ENCODE measurements around the gene TYW1. TPM values are rescaled to one million over a fixed set of nuclear protein-coding genes. Genes with fewer than 3 reads are reported as not detected.
"Not testable (repeated sequence)": the region's sequence is repeated elsewhere in the genome, so short reads cannot be mapped to it uniquely, and the experiment has no call there.

TYW1 gene
- total RNA-seq, 1 experiment from 2014 or later, result 13.2 TPM

DNA sequence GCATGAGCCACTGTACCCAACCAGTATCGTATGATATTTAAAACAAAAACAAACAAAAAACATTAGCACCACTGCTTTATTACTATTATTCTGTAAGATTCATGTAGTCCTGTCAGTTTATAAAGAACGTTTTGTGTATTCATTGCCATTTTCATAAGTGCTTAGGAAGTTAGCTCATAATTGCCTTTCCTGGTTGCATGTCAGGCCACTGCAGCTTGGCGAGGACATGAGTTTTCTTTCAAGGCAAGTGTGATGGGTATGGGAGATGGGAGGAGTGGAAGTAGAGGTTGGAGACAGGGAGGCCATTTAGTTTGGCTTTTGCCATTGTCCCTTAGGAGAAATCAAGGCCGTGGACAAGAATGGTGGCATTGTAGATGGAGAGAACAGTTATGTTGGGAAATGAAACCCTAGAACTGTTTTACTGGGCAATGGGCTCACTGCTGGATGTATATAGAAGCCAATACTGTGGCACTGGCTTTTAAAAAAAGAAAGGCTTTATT, 48.9 kb downstream of the TYW1 start:
- no peak for DNase-seq (ENCODE audit: low read depth)

DNA sequence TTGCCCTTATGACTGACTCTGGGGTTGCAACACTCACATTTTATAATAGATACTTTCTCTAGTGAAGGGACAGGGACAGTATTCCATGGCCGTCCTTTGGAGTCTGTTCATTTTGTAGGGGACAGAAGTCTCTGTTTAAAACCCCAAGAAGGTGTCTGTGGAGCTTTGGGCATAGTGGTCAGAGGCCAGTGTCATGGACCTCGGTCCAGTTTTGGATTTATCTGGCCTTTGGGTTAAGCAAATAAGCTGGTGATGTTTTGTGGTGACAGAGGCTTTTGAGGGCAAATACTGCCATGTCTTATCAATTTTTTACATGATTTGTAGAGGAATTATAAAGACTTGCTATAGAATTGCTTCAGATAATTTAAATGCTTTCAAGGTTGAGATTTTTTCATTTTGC, 50.2 kb downstream of the TYW1 start:
- not testable (repeated sequence) for DNase-seq (ENCODE audit: low read depth)

DNA sequence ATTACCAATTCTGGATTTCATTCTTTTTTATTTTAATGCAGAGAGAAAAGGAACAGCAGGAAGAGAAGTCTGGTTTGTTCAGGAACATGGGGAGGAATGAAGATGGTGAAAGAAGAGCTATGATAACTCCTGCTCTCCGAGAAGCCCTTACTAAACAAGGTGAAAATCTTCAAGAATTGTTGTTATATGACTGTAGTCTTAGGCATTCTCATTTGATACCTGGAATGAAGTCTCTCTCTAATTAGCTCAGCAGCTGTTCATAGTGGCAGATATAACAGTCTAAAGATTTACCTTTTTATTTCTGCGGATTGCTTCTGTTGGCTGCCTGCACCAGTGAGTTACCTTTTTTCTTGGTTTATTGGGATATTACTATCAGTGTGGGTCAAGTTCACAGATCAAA, 53.3 kb downstream of the TYW1 start:
- not testable (repeated sequence) for DNase-seq (ENCODE audit: low read depth)

DNA sequence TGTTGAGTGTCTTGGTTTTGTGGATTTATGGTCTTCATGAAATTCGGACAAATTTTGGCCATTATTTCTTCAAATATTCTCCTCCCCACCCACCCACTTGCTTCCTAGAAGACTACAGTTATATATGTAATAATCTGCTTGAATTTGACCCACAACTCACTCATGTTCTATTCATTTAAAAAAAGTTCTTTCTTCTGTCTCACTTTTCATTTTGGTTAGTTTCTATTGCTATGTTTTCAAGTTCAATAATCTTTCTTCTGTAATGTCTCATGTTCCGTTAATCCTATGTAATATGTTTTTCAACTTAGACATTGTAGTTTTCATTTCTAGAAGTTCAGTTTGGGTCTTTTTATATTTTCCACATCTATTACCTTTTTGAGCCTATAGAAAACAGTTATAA, 55.5 kb downstream of the TYW1 start:
- not testable (repeated sequence) for DNase-seq (ENCODE audit: low read depth)

DNA sequence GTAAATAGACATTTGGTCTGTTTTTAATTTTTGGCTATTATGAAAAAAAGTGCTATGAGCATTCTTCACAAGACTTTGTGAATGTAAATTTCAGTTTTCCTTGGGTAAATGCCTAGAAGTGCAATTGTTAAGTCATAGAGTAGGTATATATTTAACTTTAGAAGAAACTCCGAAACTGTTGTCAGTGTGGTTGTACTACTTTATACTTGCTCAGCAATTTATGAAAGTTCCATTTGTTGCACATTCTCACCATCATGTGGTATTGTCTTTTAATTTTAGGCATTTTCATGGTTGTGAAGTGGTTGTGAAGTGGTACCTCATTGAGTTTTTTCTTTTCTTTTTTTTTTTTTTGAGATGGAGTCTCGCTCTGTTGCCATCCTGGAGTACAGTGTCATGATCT, 60.0 kb downstream of the TYW1 start:
- DNase-seq (ENCODE audit: low read depth), result no peak

DNA sequence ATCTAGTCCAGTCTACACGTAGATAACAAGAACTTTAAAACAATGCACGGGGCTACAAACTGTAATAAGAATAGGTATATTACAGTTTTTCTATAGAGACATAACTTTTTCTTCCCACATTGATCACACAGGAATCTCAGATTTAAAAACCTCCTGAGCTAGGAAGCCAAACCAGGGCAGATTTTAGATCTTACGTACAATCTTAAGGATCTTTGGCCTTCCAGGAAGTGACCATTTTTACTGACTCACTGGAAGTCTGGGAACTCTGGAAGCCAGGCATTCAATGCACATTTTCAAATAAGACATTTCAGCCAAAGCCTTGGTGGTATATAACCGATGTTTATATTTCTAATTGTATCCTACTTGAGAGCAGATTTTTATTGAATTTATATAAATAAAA, 64.7 kb downstream of the TYW1 start:
- not testable (repeated sequence) for DNase-seq (ENCODE audit: low read depth)

DNA sequence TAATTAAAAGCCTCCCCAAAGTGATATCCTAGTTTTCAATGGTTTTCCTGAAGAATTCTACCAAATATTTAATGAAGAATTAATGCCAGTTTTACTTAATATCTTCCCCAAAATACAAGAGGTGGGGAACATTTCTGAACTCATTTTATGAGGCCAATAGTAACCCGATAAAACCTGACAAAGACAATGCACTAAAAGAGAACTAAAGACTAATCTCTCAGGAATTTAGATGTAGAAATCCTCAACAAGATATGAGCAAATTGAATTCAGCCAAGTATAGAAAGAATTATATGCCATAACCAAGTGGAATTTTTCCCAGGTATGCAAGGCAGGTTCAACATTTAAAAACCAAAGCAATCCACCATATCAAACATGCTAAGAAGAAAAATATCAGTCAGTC, 66.2 kb downstream of the TYW1 start:
- not testable (repeated sequence) for DNase-seq (ENCODE audit: low read depth)

DNA sequence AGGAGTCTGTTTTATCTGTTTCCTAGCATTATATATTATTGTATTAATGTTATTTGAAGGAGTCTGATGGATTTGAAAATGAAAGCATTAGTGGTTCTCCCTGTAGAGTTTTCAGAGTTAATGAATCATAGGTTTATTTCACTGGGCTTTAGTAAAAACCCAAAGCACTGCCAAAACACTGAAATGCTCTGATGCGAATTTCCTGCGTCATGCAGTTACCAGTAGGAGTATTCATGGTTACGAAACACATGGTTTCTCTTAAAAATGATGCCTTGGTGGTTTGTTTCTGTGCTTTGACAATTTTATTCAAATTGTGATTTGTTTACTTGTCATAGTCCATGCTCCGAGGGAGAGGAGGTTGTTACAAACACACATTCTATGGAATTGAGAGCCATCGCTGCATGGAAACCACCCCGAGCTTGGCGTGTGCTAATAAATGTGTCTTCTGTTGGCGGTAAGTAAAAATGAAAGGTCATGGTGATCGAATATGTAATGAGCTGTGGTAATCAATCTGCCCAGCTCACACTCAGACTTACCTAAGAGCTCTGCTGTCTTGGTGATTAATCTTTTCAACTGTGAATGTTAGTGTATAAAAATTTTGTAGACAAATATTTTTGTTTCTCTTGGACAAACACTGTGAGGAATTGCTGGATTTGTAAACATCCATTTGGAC, 70.5 kb downstream of the TYW1 start:
- not testable (repeated sequence) for DNase-seq (ENCODE audit: low read depth)

DNA sequence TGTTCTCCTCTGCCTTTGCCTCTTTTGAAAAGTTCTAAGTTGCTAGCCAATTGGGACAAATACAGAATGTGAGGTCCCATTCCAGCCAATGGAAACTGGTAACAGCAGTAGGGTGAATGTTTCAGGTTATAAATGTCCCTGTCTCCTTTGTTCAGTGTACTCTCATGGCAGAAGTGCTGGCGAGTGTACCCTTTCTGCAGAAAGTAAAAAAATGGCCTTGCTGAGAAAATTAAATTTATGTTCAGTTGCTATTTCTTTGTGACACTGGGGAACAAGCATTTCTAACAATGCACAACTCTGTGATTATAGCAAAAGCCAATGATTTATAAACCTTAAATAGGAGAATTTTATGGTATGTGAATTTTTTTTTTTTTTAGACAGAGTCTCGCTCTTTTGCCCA, 79.5 kb downstream of the TYW1 start:
- DNase-seq (ENCODE audit: low read depth), result not testable (repeated sequence)

DNA sequence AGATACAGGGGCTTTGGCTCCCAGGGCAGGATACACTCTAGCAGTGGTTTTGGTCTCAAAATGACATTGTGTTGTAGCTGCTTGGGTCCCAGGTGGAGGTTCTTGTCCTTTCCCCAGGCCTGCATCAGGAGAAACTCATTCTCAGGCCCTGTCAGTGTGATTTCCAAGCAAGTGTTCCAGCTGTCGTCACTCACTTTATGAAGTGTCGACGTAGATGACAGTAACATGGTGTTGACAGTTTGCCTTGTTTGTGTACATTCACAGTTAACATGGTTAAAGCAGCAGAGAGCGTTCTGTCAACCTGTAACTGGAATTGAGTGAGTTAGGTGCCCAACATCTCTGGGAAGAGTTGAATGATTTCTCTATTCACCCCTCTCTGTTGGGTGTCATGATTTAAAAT, 86.2 kb downstream of the TYW1 start:
- DNase-seq (ENCODE audit: low read depth), result not testable (repeated sequence)

DNA sequence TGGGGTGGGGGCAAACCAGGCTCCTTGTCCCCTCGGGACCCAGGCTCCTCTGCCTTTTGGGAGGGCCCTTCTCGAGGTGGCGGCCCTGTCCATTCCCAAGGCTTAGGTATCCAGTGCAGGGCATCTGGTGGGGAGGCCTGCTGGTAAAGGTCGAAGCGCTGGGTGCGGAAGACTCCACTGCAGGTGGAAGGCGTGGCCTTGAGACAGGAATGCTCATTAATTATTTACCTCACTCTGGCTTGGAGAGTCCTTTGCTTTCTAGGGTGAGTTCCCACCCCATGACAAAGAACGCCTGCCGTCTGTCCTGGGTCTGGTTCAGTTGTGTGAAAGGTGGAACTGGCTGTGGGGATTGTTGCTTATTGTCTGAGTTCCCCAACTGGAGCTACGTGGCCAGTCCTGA, 92.6 kb downstream of the TYW1 start:
- DNase-seq (ENCODE audit: low read depth), result not testable (repeated sequence)

DNA sequence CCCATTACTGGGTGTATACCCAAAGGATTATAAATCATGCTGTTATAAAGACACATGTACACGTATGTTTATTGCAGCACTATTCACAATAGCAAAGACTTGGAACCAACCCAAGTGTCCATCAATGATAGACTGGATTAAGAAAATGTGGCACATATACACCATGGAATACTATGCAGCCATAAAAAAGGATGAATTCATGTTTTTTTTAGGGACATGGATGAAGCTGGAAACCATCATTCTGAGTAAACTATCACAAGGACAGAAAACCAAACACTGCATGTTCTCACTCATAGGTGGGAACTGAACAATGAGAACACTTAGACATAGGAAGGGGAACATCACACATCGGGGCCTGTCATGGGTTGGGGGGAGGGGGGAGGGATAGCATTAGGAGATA, 94.4 kb downstream of the TYW1 start:
- not testable (repeated sequence) for DNase-seq (ENCODE audit: low read depth)

DNA sequence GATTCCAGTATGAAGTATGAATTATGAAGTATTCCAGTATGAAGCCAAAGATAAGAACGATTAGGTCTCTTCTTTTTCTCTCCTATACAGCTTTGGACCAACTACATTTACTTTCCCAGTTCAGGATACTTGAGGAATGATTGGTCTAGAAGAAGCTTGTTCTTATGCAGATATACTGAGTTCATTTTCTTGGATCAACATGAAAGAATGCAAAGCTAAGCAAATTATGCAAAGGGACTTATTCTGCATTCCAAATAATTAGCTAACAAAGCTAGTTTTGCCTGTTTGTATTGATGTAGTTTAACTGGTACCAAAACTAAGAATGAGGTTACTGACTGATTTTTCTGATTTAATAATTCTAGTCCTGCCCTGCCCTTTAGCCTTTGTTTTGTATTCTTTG, 101.4 kb downstream of the TYW1 start:
- not testable (repeated sequence) for DNase-seq (ENCODE audit: low read depth)

DNA sequence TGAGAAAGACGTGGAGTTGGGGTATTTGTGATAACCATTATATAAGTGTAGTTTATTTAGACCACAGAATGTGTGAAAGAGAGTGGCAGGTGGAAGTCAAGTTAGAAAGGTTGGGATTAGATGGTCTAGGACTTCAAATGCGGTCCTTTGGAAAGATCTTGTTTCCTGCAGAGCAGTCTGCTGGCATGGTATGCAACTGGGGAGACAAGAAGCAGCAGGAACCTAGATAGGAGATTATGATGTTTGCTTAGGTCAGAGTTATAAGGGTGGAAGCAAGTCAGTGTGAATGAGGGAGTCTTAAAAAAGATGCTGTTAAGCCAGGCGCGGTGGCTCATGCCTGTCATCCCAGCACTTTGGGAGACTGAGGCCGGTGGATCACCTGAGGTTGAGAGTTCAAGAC, 102.8 kb downstream of the TYW1 start:
- not testable (repeated sequence) for DNase-seq (ENCODE audit: low read depth)

DNA sequence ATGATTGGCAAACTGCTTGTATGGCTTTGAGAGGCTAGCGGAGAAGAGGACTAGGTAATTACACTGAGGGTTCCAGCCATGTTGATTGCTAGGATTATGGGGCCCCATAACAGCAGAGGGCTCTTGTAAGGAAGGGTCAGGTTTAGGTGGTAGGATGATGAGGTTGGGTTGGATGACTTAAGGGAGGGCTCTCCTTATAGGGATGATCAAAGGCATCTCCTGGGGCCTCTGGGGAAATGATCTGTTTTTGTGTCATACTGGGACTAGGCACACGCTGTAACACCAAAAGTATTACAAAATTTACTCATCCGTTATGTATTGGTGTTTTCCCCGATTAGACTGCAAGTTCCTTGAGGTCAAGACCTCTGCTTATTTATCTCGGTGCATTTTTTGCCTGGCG, 103.4 kb downstream of the TYW1 start:
- DNase-seq (ENCODE audit: low read depth), result not testable (repeated sequence)

DNA sequence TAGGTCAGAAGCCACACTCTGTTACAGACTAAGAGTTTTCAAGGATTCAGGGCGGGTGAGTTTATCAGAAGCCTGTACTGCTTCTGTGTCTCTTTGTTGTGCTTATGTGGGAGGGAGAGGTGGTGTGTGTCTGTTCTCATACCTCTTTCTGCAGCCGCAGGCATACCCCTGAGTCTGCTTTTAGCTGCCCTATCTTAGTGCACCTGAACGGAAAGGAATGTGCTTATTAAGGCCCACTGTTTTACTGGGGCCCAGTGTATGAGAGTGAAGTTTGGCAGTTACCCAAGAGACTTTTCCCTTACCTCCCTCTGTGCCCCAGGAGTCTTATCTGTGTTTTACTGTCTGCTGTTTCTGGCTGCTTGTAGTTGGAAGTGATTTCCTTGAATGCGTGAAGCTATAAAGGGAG, 104.3 kb downstream of the TYW1 start:
- DNase-seq (ENCODE audit: low read depth), result no peak

DNA sequence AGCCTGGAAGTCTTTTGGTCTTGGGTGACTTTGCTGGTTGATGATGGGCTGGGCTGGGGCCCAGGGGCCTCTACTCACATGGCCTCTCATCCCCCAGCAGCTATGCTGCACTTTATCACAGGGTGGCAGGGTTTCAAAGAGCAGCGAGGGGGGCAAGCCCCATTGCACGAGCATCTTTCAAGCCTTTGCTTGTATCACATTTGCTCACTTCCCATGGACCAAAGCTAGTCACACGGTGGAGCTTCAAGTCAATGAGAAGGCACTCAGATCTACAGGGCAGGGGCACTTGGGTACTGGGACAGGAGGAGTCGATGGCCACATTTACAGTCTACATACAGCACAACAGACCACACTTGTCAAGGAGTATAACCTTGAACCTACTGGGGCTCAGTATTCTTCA, 108.3 kb downstream of the TYW1 start:
- DNase-seq (ENCODE audit: low read depth), result not testable (repeated sequence)

DNA sequence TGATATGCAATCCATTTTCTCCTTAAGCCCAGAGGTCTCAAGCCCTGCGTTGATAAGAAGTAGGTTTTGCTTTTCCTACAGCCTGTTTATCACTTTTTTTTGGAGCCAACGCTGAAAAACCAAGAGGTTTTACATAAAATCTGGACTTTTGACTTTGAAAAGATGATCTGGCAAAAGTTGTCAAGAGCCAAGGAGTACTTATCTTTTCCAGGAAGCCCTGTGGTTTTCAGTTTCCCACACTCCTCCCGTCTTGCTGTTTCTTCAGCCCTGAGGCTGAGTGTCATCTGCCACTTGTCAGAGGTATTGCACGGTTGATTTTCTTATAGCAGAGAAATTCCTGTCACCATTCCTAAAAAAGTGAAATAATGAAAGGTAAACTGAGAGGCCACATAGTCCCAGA, 108.7 kb downstream of the TYW1 start:
- DNase-seq (ENCODE audit: low read depth), result peak; percentile 37

DNA sequence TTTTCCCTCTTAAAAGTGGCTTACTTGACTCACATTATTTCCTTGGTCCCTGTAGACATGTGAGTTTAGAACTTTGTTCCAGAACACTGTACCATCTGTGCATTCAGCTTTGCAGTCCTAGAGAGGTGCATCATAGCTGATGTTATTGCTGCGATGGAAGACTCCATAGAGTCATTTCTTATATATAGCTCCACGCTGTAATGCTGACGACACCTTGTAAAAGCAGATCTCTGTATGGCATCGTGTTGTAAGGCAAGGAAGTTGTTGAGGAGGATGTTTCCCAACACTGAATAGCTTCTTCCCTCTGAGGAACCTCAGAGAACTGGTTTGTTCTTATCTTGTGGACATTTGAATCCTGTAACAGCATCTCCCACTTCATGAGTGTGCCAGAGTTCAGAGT, 109.6 kb downstream of the TYW1 start:
- DNase-seq (ENCODE audit: low read depth), result not testable (repeated sequence)

DNA sequence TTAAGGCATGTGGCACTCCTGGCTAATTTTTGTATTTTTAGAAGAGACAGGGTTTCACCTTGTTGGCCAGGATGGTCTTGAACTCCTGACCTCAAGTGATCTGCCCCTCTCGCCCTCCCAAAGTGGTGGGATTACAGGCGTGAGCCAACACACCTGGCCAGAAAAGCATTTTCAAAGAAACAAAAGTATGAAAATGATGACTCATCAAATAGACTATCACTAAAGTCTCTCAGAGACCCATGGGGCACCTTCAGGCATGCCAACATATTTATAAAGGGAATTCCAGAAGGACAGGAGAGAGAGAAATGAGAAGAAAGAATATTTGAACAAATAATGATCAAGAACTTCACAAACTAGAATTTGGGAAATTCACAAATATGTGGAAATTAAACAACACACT, 114.7 kb downstream of the TYW1 start:
- DNase-seq (ENCODE audit: low read depth), result not testable (repeated sequence)

DNA sequence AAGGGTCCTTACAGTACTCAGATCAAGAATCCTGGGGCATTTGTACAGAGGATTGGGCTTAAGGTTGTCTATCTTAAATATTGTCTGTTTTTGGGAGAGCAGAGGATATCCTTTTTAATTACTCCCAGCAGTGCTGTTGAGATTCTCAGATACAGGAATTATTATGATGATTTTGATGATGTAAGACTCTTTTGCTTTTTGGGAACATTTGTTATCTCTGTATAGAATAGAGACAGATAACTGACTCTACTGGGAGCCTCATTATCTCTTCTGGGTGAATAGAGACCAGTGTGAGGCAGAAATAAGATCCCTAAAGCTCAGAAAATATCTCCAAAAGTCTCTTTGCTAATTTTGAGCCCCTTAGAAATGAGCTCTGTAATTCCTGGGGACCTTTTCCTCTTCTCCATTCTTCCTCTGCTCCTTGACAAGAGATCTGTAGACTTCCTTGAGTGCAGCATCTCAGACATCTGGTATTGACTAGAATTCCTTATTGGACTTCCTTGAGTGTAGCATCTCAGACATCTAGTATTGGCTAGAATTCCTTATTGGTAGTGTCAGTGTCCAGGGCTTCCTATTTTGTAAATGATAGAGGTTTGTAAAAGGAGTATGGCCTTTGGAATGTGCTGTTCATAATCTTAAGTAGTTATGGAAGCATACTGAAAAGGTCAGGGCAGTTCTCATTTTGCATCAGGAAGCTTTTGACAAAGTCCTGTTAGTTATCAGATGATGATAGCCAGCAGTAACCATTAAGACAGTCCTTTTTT, 118.0 kb downstream of the TYW1 start:
- DNase-seq (ENCODE audit: low read depth), result not testable (repeated sequence)

DNA sequence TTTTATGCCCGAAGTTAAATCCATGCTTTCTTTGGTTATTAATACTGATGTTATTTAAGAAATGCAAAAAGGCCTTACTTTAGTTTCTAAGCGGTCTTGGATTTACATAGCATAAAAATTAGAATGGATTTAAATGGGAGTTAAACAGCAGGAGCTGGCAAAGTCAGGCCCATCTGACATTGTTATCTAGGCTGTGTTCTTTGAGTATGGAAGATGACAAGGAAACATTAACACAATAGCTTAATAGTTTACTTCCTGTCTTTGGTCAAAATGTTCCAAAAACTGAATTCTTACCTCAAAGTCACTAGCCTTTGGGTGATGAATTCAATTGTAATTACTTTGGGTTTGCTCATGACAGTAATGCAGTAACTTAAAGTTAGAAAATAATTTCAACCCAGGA, 123.9 kb downstream of the TYW1 start:
- not testable (repeated sequence) for DNase-seq (ENCODE audit: low read depth)

DNA sequence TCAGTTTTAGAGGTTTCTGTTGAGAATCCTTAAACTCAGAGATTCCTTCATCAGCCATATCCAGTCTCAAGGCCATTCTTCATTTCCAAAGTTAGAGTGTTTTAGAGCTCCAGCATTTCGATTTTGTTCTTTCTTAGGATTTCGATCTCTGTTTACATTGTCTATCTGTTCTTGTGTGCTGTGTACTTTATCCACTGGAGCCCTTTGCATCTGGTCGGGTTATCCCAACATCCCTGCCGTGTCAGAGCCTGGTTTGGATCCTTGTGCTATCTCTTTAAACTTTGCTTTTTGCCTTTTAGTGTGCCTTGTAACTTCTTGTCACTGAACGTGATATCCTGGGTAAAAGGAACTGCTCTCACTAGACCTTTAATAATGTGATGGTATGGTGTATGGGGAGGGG, 131.6 kb downstream of the TYW1 start:
- not testable (repeated sequence) for DNase-seq (ENCODE audit: low read depth)

All from HT1080 (cell line).